HepG2 (cell line): Measurements from ENCODE around the gene AANAT. TPM values are rescaled to one million over a fixed set of nuclear protein-coding genes. Genes with fewer than 3 reads are reported as not detected.

Source experiments
- ATAC-seq: fragments of 200-7000 bp; cut with Tn5 transposase; 3 replicates; pipeline ENCODE4 v1.9.1; 2020; ENCODE audit warnings: mild to moderate bottlenecking, moderate library complexity
- BruUV-seq: library from RNA; stranded (reverse); fragments of 400-500 nt; replicated peaks from 2 replicates; lab custom pipeline; 2021; lab: Mats Ljungman, UMichigan
- CTCF ChIA-PET: fragments of 300-600 bp; formaldehyde crosslinking; extraction: SDS; loops from one replicate; lab custom pipeline; 2021; ENCODE audit warnings: low total read pairs, inconsistent platforms, low intra/inter-chr PET ratio; lab: Yijun Ruan, JAX
- POLR2A ChIA-PET: fragments of 350-600 bp; sonication (Branson Sonifier 250); formaldehyde crosslinking; loops from one replicate; lab custom pipeline; 2020; ENCODE audit warnings: antibody characterized with exemption, inconsistent platforms; lab: Yijun Ruan, JAX
- DNase-seq: peaks from one replicate; pipeline ENCODE4 v3.0.0-alpha.2; 2015; ENCODE audit warnings: low spot score
- FAIRE-seq: peaks from 3 replicates; lab custom pipeline; 2011; peaks lifted over from hg19 to GRCh38; lab: Jason Lieb, UNC
- H2AFZ ChIP-seq: one replicate; pipeline ENCODE4 v1.6.1; 2011; ENCODE audit warnings: low read length, inconsistent platforms
- H3K27ac ChIP-seq: fragments of 300-600 bp; 3 replicates; pipeline ENCODE4 v1.8.0; 2011; ENCODE audit warnings: mixed run types, mild to moderate bottlenecking, mixed read lengths, low read length, inconsistent platforms; ENCODE audit not compliant: insufficient read depth; ENCODE audit errors: extremely low read length
- H3K27me3 ChIP-seq, 2 experiments: fragments of 200-600 bp in 1 of 2; 2 replicates in 1 of 2; 3 replicates in 1 of 2; pipeline versions ENCODE4 v1.6.0 to v1.8.0; 2011; ENCODE audit warnings: low read length in 2 of 2, mild to moderate bottlenecking in 2 of 2, moderate library complexity in 2 of 2, inconsistent platforms in 1 of 2; ENCODE audit not compliant: insufficient read depth in 2 of 2, control insufficient read depth in 1 of 2
- H3K36me3 ChIP-seq, 2 experiments: fragments of 200-600 bp in 1 of 2; replicated peaks in 1 of 2; 2 replicates in 1 of 2; 3 replicates in 1 of 2; pipeline versions ENCODE4 v1.5.1 to v1.8.0; 2011; ENCODE audit warnings: low read length in 2 of 2, inconsistent platforms in 1 of 2; ENCODE audit not compliant: insufficient read depth in 2 of 2, control insufficient read depth in 1 of 2
- H3K4me1 ChIP-seq: 2 replicates; pipeline ENCODE4 v1.5.1; 2012; ENCODE audit warnings: low read length, inconsistent platforms; ENCODE audit not compliant: insufficient read depth
- H3K4me2 ChIP-seq: 2 replicates; pipeline ENCODE4 v1.6.0; 2011; ENCODE audit warnings: low read depth, low read length, inconsistent platforms
- H3K4me3 ChIP-seq, 3 experiments: fragments of 200-600 bp in 1 of 3; sonication (generic), shearing (Covaris generic) in 1 of 3; replicated peaks in 1 of 3; 2 replicates each; pipeline ENCODE4 v1.5.1; 2011 to 2016; ENCODE audit warnings: low read length in 3 of 3, inconsistent platforms in 2 of 3, low read depth in 2 of 3, mild to moderate bottlenecking in 2 of 3, control low read depth in 1 of 3, mixed read lengths in 1 of 3; ENCODE audit not compliant: insufficient read depth in 1 of 3
- H3K79me2 ChIP-seq: one replicate; pipeline ENCODE4 v1.6.1; 2011; ENCODE audit warnings: low read length, inconsistent platforms; ENCODE audit not compliant: insufficient read depth
- H3K9ac ChIP-seq: 2 replicates; pipeline ENCODE4 v1.6.0; 2011; ENCODE audit warnings: mild to moderate bottlenecking, low read depth, low read length, inconsistent platforms; ENCODE audit not compliant: insufficient read depth
- H3K9me3 ChIP-seq: 2 replicates; pipeline ENCODE4 v1.5.1; 2012; ENCODE audit warnings: mild to moderate bottlenecking, low read length
- H4K20me1 ChIP-seq: 2 replicates; pipeline ENCODE4 v1.6.0; 2011; ENCODE audit warnings: inconsistent platforms, mild to moderate bottlenecking, low read length, moderate library complexity; ENCODE audit not compliant: insufficient read depth
- ARID3A ChIP-seq: IDR thresholded peaks from 2 replicates; pipeline ENCODE4 v1.6.1; 2012; ENCODE audit warnings: low read depth, low read length, improper control_type of control experiment
- CBX1 ChIP-seq: IDR thresholded peaks from one replicate; pipeline ENCODE4 v1.6.1; 2016; ENCODE audit warnings: antibody characterized with exemption, low read depth
- DPF2 ChIP-seq: sonication (generic); formaldehyde crosslinking; IDR thresholded peaks from 2 replicates; pipeline ENCODE4 v1.4.0; 2020; ENCODE audit warnings: mild to moderate bottlenecking, low read depth, missing genetic modification reagents, borderline replicate concordance
- FLYWCH1 ChIP-seq: sonication (generic); formaldehyde crosslinking; IDR thresholded peaks from 2 replicates; pipeline ENCODE4 v1.8.1; 2023; ENCODE audit warnings: mild to moderate bottlenecking, missing genetic modification reagents
- FOSL1 ChIP-seq: sonication (generic); formaldehyde crosslinking; IDR thresholded peaks from 2 replicates; pipeline ENCODE4 v1.9.0; 2021; ENCODE audit warnings: missing genetic modification reagents, borderline replicate concordance
- FOSL2 ChIP-seq: sonication (generic); formaldehyde crosslinking; IDR thresholded peaks from 2 replicates; pipeline ENCODE4 v1.4.0; 2020; ENCODE audit warnings: missing genetic modification reagents
- MAF1 ChIP-seq: sonication (generic); formaldehyde crosslinking; IDR thresholded peaks from 2 replicates; pipeline ENCODE4 v1.5.0; 2020; ENCODE audit warnings: missing genetic modification reagents, borderline replicate concordance
- MAX ChIP-seq: IDR thresholded peaks from 2 replicates; pipeline ENCODE4 v1.6.1; 2012; ENCODE audit warnings: inconsistent platforms
- NFATC3 ChIP-seq: sonication (generic); formaldehyde crosslinking; IDR thresholded peaks from 2 replicates; pipeline ENCODE4 v1.5.1; 2020; ENCODE audit warnings: mild to moderate bottlenecking, missing genetic modification reagents
- RFX1 ChIP-seq: fragments of 450-650 bp; IDR thresholded peaks from 2 replicates; pipeline ENCODE4 v1.6.1; 2017
- SMARCC2 ChIP-seq: fragments of 450-650 bp; IDR thresholded peaks from 2 replicates; pipeline ENCODE4 v1.6.1; 2017; ENCODE audit warnings: antibody characterized with exemption, mild to moderate bottlenecking
- ZBTB4 ChIP-seq: sonication (generic); formaldehyde crosslinking; IDR thresholded peaks from 2 replicates; pipeline ENCODE4 v1.4.0; 2020; ENCODE audit warnings: missing genetic modification reagents, mild to moderate bottlenecking, borderline replicate concordance
- ZBTB7A ChIP-seq: sonication (generic); formaldehyde crosslinking; IDR thresholded peaks from 2 replicates; pipeline ENCODE4 v1.8.0; 2022; ENCODE audit warnings: mild to moderate bottlenecking, missing genetic modification reagents
- ZFAT ChIP-seq: sonication (generic); formaldehyde crosslinking; conservative IDR thresholded peaks from 2 replicates; pipeline ENCODE4 v1.8.1; 2023; ENCODE audit warnings: missing genetic modification reagents, inconsistent platforms
- ZNF7 ChIP-seq: IDR thresholded peaks from 2 replicates; pipeline ENCODE4 v1.6.1; 2016; ENCODE audit warnings: missing biosample characterization, missing genetic modification reagents
- ZNF768 ChIP-seq: sonication (generic); formaldehyde crosslinking; IDR thresholded peaks from 2 replicates; pipeline ENCODE4 v1.4.0; 2020; ENCODE audit warnings: missing genetic modification reagents
- ZNF800 ChIP-seq: sonication (generic); formaldehyde crosslinking; IDR thresholded peaks from 2 replicates; pipeline ENCODE4 v1.4.0; 2020; ENCODE audit warnings: missing genetic modification reagents
- WGBS: methylation state at CpG from one replicate; pipeline ENCODE4 v1.1.6; 2017; ENCODE audit warnings: low lambda C conversion rate; 5-methylcytosine and 5-hydroxymethylcytosine counted together
- in situ Hi-C: cut with HindIII; loops from 2 replicates; pipeline ENCODE4 v1.10.0; 2017; ENCODE audit warnings: low pct_unique_long_range_greater_than_20kb; ENCODE audit not compliant: extremely low pct_ligation_motif_present
- intact Hi-C: fragments of 100-400 bp; cut with micrococcal nuclease; formaldehyde crosslinking; loops from one replicate; pipeline ENCODE4 v1.10.0; 2022; ENCODE audit not compliant: unreplicated experiment
- polyA plus RNA-seq, 8 experiments: library from polyadenylated mRNA; depleted of rRNA in 3 of 8; stranded (reverse) in 7 of 8; unstranded in 1 of 8; fragments of >200 nt; fragmentation: Illumina TruSeq in 4 of 8; extraction: Trizol in 4 of 8; gene quantifications; 2 replicates each; pipeline versions ENCODE4 v1.2.1 to v1.2.3, GENCODE V29; 2011 to 2016; ENCODE audit warnings: low read depth in 4 of 8, missing spikeins in 1 of 8, mixed read lengths in 1 of 8; ENCODE audit not compliant: insufficient read depth in 1 of 8
- total RNA-seq, 5 experiments: library from RNA; depleted of rRNA; stranded (reverse); fragments of >200 nt; fragmentation: Illumina TruSeq; extraction: Trizol; gene quantifications; 2 replicates each; pipeline ENCODE4 v1.2.3, GENCODE V29; 2016; ENCODE audit warnings: low read depth in 1 of 5
- TF ChIP-seq, protein P1 (sequence below): sonication (generic); formaldehyde crosslinking; IDR thresholded peaks from 2 replicates; pipeline ENCODE4 v1.5.0; 2020; ENCODE audit warnings: missing genetic modification reagents

AANAT gene
- total and polyA plus RNA-seq, 2 of the 13 experiments (the other 11 are each of a cell fraction or from before 2014, with no cell fraction given), result 0.07 TPM; not detected in 1

GRCh38 chr17:76499267-76499667, 31.9 kb downstream of the AANAT start:
- Histone ChIP-seq H3K9me3 (no peaks in the 10 kb centered on the region), H3K4me2 (peak overlapping the region; percentile 93), H3K4me3 (peak overlapping the region; percentile 90 to 99 (median 96)), H3K36me3 (0 out of 5 replicates have a peak, but pooled peaks cover 0 to 1% of the 10 kb centered on the region in 2 experiments), H3K27ac (peak overlapping the region; percentile 64), H4K20me1 (peaks cover 18% of the 10 kb centered on the region; the same call in 1 of the 2 replicates), H3K27me3 (no peaks in the 10 kb centered on the region; a peak in 1 of 5 replicates), H3K9ac (peak overlapping the region; percentile 91), H3K4me1 (peaks cover 61% of the 10 kb centered on the region), H3K79me2 (peaks cover 29% of the 10 kb centered on the region), H2AFZ (no peak overlapping the region)
- FAIRE-seq (peak; percentile 46), DNase-seq (peak; percentile 95), ATAC-seq (peak; percentile 17)
- intact Hi-C loops (no loop called here), in situ Hi-C loops (no loop called here)
- ChIA-PET POLR2A (interaction anchor here (0.6 to 8.2 kb wide), 30 partner anchors 9 to 719 kb away, joined by 3 to 252 read pairs (median 9); partner anchors contain the start of genes AANAT, MFSD11, PRPSAP1 and SPHK1), CTCF (interaction anchor here (1.2 kb wide), 1 partner anchor 33 kb away, joined by 3 read pairs; no protein-coding TSS in a partner anchor)
- WGBS, result 10% methylated on average over 5 of the region's 5 CpGs
- BruUV-seq, result no TSS peak
- TF ChIP-seq SMARCC2, result peak; percentile 33; the same call in 1 of the 2 replicates
- 0 out of 2 replicates have a peak, but pooled peaks have one; percentile 57 for TF ChIP-seq ZBTB7A
- no peak for TF ChIP-seq ZBTB4 (CRISPR knock-in tag)
- TF ChIP-seq ZNF7, result no peak
- TF ChIP-seq DPF2 (CRISPR knock-in tag), result peak; percentile 98
- TF ChIP-seq ARID3A, result no peak; the same call in 1 of the 2 replicates
- no peak for TF ChIP-seq FLYWCH1
- TF ChIP-seq ZFAT, result no peak
- peak; percentile 99 for TF ChIP-seq FOSL1
- TF ChIP-seq ZNF768, result peak; percentile 63
- TF ChIP-seq RFX1, result no peak
- TF ChIP-seq FOSL2 (CRISPR knock-in tag), result peak; percentile 100
- no peak for TF ChIP-seq MAF1 (CRISPR knock-in tag)
- TF ChIP-seq, protein P1, sequence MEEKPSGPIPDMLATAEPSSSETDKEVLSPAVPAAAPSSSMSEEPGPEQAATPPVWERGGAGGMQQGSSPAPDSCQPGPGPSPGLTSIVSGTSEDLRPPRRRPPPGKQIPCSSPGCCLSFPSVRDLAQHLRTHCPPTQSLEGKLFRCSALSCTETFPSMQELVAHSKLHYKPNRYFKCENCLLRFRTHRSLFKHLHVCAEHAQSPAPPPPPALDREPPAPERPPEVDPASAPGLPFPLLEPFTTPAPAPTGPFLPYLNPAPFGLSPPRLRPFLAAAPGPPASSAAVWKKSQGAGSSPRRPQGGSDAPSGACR (CRISPR knock-in tag), result 0 out of 2 replicates have a peak, but pooled peaks have one; percentile 63
- TF ChIP-seq ZNF800, result no peak
- TF ChIP-seq NFATC3 (CRISPR knock-in tag), result no peak
- peak; percentile 77 for TF ChIP-seq CBX1
- peak; percentile 82 for TF ChIP-seq MAX
